ENCODE results near the gene ZNF333.

Gene ZNF333

DNA sequence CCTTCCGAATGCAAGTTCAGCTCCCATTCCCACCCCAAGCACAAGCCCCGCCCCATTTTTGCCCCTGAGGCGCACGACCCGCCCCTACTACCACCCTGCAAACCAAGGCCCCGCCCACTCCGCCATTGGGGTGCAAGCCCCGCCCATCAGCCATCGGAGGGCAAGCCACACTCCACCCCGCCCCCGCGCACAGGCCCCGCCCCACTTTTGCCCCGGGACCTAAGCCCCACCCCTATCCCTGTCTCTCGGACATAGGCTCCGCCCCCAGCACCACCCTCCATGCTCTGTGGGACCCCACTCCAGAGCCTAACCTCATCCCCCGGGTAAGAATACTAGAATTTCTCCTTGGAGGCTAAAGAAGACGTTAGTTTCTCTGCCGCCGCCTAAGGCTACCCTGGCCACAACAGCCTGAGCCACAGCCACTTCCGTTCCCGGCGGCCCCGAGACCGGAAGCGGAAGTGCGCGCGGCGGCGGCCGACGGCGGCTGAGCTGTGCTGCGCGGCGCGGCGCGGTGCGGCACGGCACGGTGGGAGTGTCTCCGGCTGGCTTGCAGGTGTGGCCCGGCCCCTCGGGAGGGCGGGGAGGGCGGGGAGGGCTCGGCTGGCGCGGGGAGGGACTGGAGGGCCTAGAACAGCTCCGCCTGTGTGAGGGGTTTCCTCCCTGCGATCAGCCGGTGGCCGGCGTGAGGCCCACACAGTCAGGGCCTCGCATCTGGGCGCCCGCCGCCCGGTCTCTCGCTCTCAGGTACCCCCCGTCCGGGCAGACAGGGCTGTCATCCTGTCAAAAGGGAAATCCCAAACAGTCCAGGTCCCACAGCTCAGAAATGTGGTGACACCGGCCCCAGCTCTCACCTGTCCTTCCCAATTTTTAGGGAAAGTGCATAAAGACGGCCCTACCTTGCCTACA, at the start of gene ZNF333:
TSS of gene ZNF333 (plus strand) at position 451 of the 906 bp plus-strand sequence. CDS start 3,444 bp downstream, outside the sequence.
- Histone ChIP-seq H3K4me3 (peak within 1 kb of the TSS; percentile 81), H3K9me3 (no peaks in the 10 kb centered on the region), H3K36me3 (peaks cover 13% of the 10 kb centered on the region), H4K20me1 (no peaks in the 10 kb centered on the region), H3K27ac (peak within 1 kb of the TSS; percentile 96), H3K9ac (peak within 1 kb of the TSS; percentile 89), H3K4me2 (peak within 1 kb of the TSS; percentile 92), H3K27me3 (no peaks in the 10 kb centered on the region), H3K4me1 (peaks cover 27% of the 10 kb centered on the region)
- TF ChIP-seq Cebpa-rat (IDR thresholded peaks at IDR 0.05): no peak

DNA sequence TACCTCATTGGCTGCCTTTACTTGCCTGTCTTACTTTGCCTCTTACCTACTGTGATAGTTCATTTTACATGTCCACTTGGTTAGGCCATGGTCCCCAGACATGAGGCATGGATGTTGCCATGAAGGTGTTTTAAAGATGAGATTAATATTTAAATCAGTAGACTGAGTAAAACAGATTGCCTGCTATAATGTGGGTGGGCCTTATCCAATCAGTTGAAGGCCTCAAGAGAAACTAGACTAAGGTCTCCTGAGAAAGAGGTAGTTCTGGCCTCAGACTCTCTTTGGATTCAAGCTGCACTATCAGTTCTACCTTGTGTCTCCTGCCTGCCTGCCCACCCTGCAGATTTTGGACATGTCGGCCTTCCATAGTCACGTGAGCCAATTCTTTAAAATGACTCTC, 41.3 kb upstream of the ZNF333 start:
- Histone ChIP-seq H4K20me1 (no peaks in the 10 kb centered on the region), H3K4me2 (no peak overlapping the region), H3K4me3 (no peak overlapping the region), H3K27me3 (no peaks in the 10 kb centered on the region), H3K4me1 (no peaks in the 10 kb centered on the region; the same call in 1 of the 2 replicates), H3K36me3 (no peaks in the 10 kb centered on the region), H3K9me3 (peaks cover 19% of the 10 kb centered on the region), H3K9ac (no peak overlapping the region), H3K27ac (no peak overlapping the region)
- no peak for TF ChIP-seq Cebpa-rat (IDR thresholded peaks at IDR 0.05)

DNA sequence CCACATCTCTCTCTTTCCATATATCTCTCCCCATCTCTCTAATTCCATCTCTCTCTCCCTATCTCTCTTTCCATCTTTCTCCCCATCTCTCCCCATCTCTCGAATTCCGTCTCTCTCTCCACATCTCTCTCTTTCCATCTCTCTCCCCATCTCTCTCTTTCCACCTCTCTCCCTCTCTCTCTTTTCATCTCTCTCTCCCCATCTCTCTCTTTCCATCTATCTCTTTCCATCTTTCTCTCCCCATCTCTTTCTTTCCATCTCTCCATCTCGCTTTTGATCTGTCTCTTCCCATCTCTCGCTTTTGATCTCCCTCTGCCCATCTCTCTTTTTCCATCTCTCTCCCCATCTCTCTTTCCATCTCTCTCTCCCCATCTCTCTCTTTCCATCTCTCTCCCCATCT, 40.8 kb upstream of the ZNF333 start:
- Histone ChIP-seq H3K27me3 (no peaks in the 10 kb centered on the region), H3K4me2 (no peak overlapping the region), H3K27ac (no peak overlapping the region), H3K4me3 (no peak overlapping the region), H3K36me3 (no peaks in the 10 kb centered on the region), H3K9me3 (peaks cover 14% of the 10 kb centered on the region), H3K4me1 (no peaks in the 10 kb centered on the region; the same call in 1 of the 2 replicates), H4K20me1 (no peaks in the 10 kb centered on the region), H3K9ac (no peak overlapping the region)
- no peak for TF ChIP-seq Cebpa-rat (IDR thresholded peaks at IDR 0.05)

DNA sequence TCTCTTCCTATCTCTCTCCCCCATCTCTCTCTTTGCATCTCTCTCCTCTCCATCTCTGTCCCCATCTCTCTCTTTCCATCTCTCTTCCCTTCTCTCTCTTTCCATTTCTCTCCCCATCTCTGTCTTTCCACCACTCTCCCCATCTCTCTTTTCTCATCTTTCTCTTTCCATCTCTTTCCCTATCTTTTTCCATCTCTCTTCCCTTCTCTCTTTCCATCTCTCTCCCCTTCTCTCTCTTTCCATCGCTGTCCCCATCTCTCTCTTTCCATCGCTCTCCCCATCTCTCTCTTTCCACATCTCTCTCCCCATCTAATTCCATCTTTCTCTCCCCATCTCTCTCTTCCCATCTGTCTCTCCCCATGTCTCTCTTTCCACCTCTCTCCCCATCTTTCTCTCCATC, 39.7 kb upstream of the ZNF333 start:
- no peaks in the 10 kb centered on the region for H3K27me3 ChIP-seq
- H3K4me3 ChIP-seq: no peak overlapping the region
- H4K20me1 ChIP-seq: no peaks in the 10 kb centered on the region
- no peak overlapping the region for H3K27ac ChIP-seq
- no peaks in the 10 kb centered on the region for H3K36me3 ChIP-seq
- H3K4me1 ChIP-seq: no peaks in the 10 kb centered on the region; the same call in 1 of the 2 replicates
- TF ChIP-seq Cebpa-rat (IDR thresholded peaks at IDR 0.05): no peak
- no peak overlapping the region for H3K4me2 ChIP-seq
- no peak overlapping the region for H3K9ac ChIP-seq
- 0 out of 2 replicates have a peak, but pooled peaks cover 9% of the 10 kb centered on the region for H3K9me3 ChIP-seq

DNA sequence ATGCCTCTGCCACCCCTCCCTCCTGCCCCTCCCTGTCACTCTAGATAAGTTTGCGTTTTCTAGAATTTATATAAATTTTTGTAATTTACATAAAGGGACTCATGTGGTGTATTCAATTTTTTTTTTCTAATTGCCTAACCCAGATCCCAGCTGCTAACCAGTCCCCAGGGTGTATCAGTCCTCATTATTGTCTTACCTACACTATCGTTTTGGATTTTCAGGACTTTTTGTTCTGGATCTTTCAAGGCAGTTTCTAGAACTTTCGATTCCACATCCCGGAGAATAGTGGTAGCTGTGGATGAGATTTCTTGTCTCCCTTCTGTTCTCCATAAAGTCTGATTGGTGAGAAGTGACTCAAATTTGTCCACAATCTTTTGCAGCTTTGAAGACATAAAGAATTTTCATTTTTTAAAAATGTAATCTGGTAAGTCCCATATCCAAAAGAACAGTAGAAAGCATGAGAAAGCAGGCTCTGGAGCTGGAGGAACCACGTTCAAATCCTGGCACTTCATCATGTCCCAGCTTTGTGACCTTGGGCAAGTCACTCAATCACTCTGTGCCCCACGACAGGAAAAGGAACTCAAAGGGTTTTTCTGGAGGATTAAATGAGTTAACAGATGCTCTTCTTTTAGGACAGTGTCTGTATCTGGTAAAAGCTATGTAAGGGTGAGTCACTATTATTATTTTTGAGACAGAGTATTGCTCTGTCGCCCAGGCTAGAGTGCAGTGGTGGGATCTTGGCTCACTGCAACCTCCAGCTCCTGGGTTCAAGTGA, 34.9 kb upstream of the ZNF333 start:
- Histone ChIP-seq H3K4me2 (no peak overlapping the region), H3K9ac (no peak overlapping the region), H4K20me1 (no peaks in the 10 kb centered on the region), H3K27me3 (no peaks in the 10 kb centered on the region), H3K4me3 (no peak overlapping the region), H3K27ac (no peak overlapping the region), H3K9me3 (no peaks in the 10 kb centered on the region), H3K36me3 (no peaks in the 10 kb centered on the region), H3K4me1 (no peaks in the 10 kb centered on the region)
- no peak for TF ChIP-seq Cebpa-rat (IDR thresholded peaks at IDR 0.05)

DNA sequence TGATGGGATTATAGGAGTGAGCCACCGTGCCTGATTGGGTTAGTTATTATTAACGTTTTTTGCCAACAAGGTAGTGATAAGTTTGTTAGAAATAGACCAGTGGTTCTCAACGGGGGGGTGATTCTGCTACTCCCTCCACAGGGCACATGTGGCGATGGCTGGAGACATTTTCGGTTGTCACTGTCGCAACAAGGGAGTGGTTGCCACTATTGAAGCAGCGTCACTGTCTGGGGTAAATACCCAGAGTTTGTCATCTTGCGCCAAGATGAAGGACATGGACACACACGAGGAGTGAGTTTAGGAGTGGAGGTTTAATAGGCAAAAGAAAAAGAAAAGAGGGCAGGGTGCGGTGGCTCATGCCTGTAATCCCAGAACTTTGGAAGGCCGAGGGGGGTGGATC, 34.1 kb upstream of the ZNF333 start:
- Histone ChIP-seq H3K4me3 (no peak overlapping the region), H3K27ac (no peak overlapping the region), H3K4me2 (no peak overlapping the region), H3K36me3 (no peaks in the 10 kb centered on the region), H3K9me3 (no peaks in the 10 kb centered on the region), H3K9ac (no peak overlapping the region), H3K4me1 (no peaks in the 10 kb centered on the region), H4K20me1 (no peaks in the 10 kb centered on the region), H3K27me3 (no peaks in the 10 kb centered on the region)
- no peak for TF ChIP-seq Cebpa-rat (IDR thresholded peaks at IDR 0.05)

DNA sequence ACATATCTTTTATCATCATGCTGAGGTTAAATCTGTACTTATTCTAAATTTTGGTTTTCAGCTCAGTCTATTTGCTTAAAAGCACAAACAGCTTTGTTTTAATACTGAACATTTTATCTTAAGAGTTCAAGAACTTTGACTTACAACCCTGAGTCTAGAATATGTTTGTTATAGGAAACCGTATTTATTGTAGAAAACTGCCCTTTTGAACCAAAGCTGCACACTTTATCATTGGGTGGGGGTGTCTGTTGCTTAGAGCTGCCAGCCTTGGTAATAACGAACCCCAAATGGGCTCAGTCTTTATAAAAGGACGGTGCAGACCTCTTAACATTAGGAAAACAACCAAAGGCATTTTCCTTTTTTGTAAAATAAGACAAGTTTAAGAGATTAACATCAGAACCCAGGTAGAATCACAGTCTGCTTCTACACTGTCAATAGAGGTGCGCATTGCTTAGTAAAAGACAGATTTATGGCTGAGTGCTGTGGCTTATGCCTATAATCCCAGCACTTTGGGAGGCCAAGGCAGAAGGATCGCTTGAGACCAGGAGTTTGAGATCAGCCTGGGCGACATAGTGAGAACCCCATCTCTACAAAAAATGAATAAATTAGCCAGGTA, 29.9 kb upstream of the ZNF333 start:
- H3K4me2 ChIP-seq: no peak overlapping the region
- no peak overlapping the region for H3K27ac ChIP-seq
- H3K9ac ChIP-seq: no peak overlapping the region
- H3K4me3 ChIP-seq: no peak overlapping the region
- H3K9me3 ChIP-seq: no peaks in the 10 kb centered on the region
- no peaks in the 10 kb centered on the region for H4K20me1 ChIP-seq
- no peaks in the 10 kb centered on the region for H3K27me3 ChIP-seq
- no peaks in the 10 kb centered on the region for H3K36me3 ChIP-seq
- no peak for TF ChIP-seq Cebpa-rat (IDR thresholded peaks at IDR 0.05)
- no peaks in the 10 kb centered on the region for H3K4me1 ChIP-seq

DNA sequence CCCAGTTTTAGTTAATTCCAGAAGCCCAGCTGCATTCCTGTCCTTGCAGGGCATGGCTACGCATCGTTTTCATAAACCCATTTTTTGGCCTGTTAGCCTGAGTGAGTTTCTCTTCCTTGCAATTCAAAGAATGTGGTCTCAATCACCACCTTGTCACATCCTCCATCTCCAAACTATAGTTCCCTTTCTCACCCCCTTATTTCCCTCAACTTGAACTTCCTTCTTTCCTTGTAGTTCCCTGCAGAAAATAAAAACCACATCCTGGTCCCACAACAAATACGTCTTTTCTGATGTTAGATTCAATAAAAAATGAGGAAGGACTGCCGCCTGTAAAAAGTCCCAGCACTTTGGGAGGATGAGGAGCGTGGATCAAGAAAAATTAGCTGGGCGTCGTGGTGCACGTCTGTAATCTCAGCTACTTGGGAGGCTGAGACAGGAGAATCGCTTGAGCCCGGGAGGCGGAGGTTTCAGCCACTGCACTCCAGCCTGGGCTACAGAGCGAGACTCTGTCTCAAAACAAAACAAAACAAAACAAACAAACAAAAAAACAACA, 28.4 kb upstream of the ZNF333 start:
- no peak overlapping the region for H3K9ac ChIP-seq
- no peaks in the 10 kb centered on the region for H3K9me3 ChIP-seq
- H4K20me1 ChIP-seq: no peaks in the 10 kb centered on the region
- no peak overlapping the region for H3K4me2 ChIP-seq
- no peaks in the 10 kb centered on the region for H3K36me3 ChIP-seq
- no peak overlapping the region for H3K4me3 ChIP-seq
- no peaks in the 10 kb centered on the region for H3K27me3 ChIP-seq
- no peak overlapping the region for H3K27ac ChIP-seq
- TF ChIP-seq Cebpa-rat (IDR thresholded peaks at IDR 0.05): no peak
- no peaks in the 10 kb centered on the region for H3K4me1 ChIP-seq

DNA sequence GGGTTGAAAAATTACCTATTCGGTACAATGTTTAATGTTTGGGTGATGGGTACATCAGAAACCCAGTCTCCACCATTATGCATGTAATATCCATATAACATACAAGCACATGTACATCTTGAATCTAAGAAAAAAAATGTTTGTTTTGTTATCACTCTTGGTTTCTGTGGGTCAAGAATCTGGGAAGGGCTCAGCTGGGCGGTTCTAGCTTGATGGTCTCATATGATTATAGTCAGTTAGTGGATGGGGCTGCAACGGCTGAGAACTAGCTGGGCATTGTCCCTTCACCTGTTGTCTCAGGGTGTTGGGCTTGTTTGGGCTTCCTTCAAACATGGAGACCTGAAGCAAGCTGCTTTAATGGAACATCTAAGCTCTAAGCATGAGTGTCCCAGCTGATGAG, 19.9 kb upstream of the ZNF333 start:
- Histone ChIP-seq H3K4me1 (peaks cover 14% of the 10 kb centered on the region), H3K4me2 (no peak overlapping the region), H3K27me3 (no peaks in the 10 kb centered on the region), H3K9me3 (peaks cover 13% of the 10 kb centered on the region), H3K36me3 (no peaks in the 10 kb centered on the region), H3K27ac (no peak overlapping the region), H4K20me1 (no peaks in the 10 kb centered on the region), H3K4me3 (no peak overlapping the region), H3K9ac (no peak overlapping the region)
- TF ChIP-seq Cebpa-rat (IDR thresholded peaks at IDR 0.05): no peak

Data from BLaER1 (cell line).